SU-DHL-6 (cell line): Measurements from ENCODE around the gene FGF19.

Source experiments
- H2AFZ ChIP-seq: fragments of 200-600 bp; sonication (generic); 2 replicates; pipeline ENCODE4 v1.6.1; 2014; ENCODE audit warnings: low read depth, mild to moderate bottlenecking, moderate library complexity, mixed read lengths, antibody characterized with exemption, low read length; ENCODE audit not compliant: severe bottlenecking
- H3F3A ChIP-seq: fragments of 200-600 bp; shearing (Covaris generic); 2 replicates; pipeline ENCODE4 v1.6.0; 2016; ENCODE audit warnings: antibody characterized with exemption, mild to moderate bottlenecking; ENCODE audit not compliant: insufficient read depth
- H3K27ac ChIP-seq: fragments of 200-600 bp; sonication (generic); 2 replicates; pipeline ENCODE4 v1.5.1; 2016; ENCODE audit warnings: low read depth, mild to moderate bottlenecking, low read length, moderate library complexity, mixed read lengths
- H3K27me3 ChIP-seq: fragments of 200-600 bp; sonication (generic), shearing (Covaris generic); 2 replicates; pipeline ENCODE4 v1.6.0; 2014; ENCODE audit warnings: mild to moderate bottlenecking, low read length
- H3K36me3 ChIP-seq: fragments of 200-600 bp; sonication (generic); 2 replicates; pipeline ENCODE4 v1.6.1; 2014; ENCODE audit warnings: mild to moderate bottlenecking, low read length, mixed read lengths
- H3K4me2 ChIP-seq: fragments of 300-600, 200-600 bp; shearing (Covaris generic), sonication (generic); 2 replicates; pipeline ENCODE4 v1.6.0; 2014; ENCODE audit warnings: low read length, low read depth, mild to moderate bottlenecking; ENCODE audit not compliant: poor library complexity, severe bottlenecking
- H3K4me3 ChIP-seq: fragments of 200-600 bp; sonication (generic); 2 replicates; pipeline ENCODE4 v1.5.1; 2014; ENCODE audit warnings: antibody characterized with exemption, low read length, mild to moderate bottlenecking, mixed read lengths; ENCODE audit not compliant: insufficient read depth, poor library complexity, severe bottlenecking
- H3K79me2 ChIP-seq: fragments of 200-600 bp; sonication (generic); 2 replicates; pipeline ENCODE4 v1.6.1; 2014; ENCODE audit warnings: mild to moderate bottlenecking, low read length, moderate library complexity; ENCODE audit not compliant: insufficient read depth
- H3K9ac ChIP-seq: fragments of 200-600 bp; sonication (generic); 2 replicates; pipeline ENCODE4 v1.7.0; 2014; ENCODE audit warnings: mild to moderate bottlenecking, low read length
- H3K9me2 ChIP-seq: fragments of 200-600 bp; sonication (generic); replicated peaks from 2 replicates; pipeline ENCODE4 v1.6.1; 2014; ENCODE audit warnings: low read length; ENCODE audit not compliant: insufficient read depth
- H3K9me3 ChIP-seq: fragments of 200-600 bp; sonication (generic); 2 replicates; pipeline ENCODE4 v1.6.1; 2014; ENCODE audit warnings: low read length, mixed read lengths; ENCODE audit not compliant: insufficient read depth
- H4K20me1 ChIP-seq: fragments of 200-600 bp; sonication (generic); 2 replicates; pipeline ENCODE4 v1.6.1; 2014; ENCODE audit warnings: low read depth, mild to moderate bottlenecking, antibody characterized with exemption, low read length, moderate library complexity, mixed read lengths
- EZH2phosphoT487 ChIP-seq: fragments of 200-600 bp; sonication (generic), shearing (Covaris generic); conservative IDR thresholded peaks from 2 replicates; pipeline ENCODE4 v1.6.1; 2018; ENCODE audit warnings: mild to moderate bottlenecking, antibody characterized with exemption, low read length, moderate library complexity, mixed read lengths
- TF ChIP-seq, protein P1 (sequence below): fragments of 200-600 bp; sonication (generic); IDR thresholded peaks from one replicate; pipeline ENCODE4 v1.5.1; 2017; ENCODE audit warnings: antibody characterized with exemption, mild to moderate bottlenecking, low read length, moderate library complexity; ENCODE audit not compliant: insufficient read depth, poor library complexity, severe bottlenecking

FGF19 gene

DNA sequence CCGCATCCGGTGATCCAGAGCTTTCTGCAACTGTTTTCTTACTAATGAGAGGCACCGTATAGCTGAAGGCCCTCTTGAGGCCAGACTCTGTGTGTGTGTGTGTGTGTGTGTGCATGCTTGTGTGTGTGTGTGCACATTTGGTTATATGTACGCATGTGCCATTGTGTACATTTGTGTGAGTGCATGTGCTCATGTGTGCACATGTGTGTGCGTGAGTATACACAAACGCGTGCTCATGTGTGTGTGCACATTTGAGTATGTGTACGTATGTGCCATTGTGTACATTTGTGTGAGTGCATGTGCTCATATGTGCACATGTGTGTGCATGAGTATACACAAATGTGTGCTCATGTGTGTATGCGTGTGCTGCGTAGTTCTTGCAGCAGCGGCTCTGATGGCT, 12.3 kb upstream of the FGF19 start:
- no peaks in the 10 kb centered on the region for H3F3A ChIP-seq
- no peak overlapping the region for H3K4me2 ChIP-seq

DNA sequence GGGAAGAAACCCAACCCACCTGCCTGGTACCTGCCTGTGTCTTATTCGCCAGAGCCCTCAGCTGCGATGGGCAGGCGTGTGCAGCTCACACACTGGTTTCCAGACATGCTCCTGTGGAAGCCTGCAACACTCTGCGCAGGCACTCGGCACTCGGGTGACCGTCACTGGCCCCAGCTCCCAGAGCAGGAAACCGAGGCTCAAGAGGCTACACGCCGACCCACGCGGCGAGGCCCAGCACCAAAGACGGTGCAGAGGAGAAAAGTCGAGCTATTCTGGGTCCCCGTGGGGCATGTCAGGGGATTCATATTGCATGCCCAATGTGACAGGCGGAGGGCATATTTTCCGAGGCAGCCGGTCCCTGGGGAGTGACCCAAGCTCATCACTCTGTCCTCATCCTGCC, 11.6 kb upstream of the FGF19 start:
- H3K4me3 ChIP-seq: no peak overlapping the region
- no peak overlapping the region for H3K4me2 ChIP-seq
- no peaks in the 10 kb centered on the region for H4K20me1 ChIP-seq
- H3K36me3 ChIP-seq: no peaks in the 10 kb centered on the region
- no peaks in the 10 kb centered on the region for H3K9me3 ChIP-seq
- TF ChIP-seq EZH2phosphoT487: no peak
- TF ChIP-seq, protein P1, sequence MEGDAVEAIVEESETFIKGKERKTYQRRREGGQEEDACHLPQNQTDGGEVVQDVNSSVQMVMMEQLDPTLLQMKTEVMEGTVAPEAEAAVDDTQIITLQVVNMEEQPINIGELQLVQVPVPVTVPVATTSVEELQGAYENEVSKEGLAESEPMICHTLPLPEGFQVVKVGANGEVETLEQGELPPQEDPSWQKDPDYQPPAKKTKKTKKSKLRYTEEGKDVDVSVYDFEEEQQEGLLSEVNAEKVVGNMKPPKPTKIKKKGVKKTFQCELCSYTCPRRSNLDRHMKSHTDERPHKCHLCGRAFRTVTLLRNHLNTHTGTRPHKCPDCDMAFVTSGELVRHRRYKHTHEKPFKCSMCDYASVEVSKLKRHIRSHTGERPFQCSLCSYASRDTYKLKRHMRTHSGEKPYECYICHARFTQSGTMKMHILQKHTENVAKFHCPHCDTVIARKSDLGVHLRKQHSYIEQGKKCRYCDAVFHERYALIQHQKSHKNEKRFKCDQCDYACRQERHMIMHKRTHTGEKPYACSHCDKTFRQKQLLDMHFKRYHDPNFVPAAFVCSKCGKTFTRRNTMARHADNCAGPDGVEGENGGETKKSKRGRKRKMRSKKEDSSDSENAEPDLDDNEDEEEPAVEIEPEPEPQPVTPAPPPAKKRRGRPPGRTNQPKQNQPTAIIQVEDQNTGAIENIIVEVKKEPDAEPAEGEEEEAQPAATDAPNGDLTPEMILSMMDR: no peak
- H3K79me2 ChIP-seq: no peaks in the 10 kb centered on the region
- H3F3A ChIP-seq: no peaks in the 10 kb centered on the region
- H3K27ac ChIP-seq: no peak overlapping the region
- H3K27me3 ChIP-seq: no peaks in the 10 kb centered on the region
- H2AFZ ChIP-seq: no peak overlapping the region
- no peaks in the 10 kb centered on the region for H3K9me2 ChIP-seq
- H3K9ac ChIP-seq: no peak overlapping the region

More for the DNA sequence above, 12.3 kb upstream of the FGF19 start:
- no peak for TF ChIP-seq EZH2phosphoT487
- TF ChIP-seq, protein P1: no peak
- Histone ChIP-seq H2AFZ (no peak overlapping the region), H3K27ac (no peak overlapping the region), H4K20me1 (no peaks in the 10 kb centered on the region), H3K36me3 (no peaks in the 10 kb centered on the region), H3K79me2 (no peaks in the 10 kb centered on the region), H3K9me3 (no peaks in the 10 kb centered on the region), H3K4me3 (no peak overlapping the region), H3K9me2 (no peaks in the 10 kb centered on the region), H3K9ac (no peak overlapping the region), H3K27me3 (no peaks in the 10 kb centered on the region)

DNA sequence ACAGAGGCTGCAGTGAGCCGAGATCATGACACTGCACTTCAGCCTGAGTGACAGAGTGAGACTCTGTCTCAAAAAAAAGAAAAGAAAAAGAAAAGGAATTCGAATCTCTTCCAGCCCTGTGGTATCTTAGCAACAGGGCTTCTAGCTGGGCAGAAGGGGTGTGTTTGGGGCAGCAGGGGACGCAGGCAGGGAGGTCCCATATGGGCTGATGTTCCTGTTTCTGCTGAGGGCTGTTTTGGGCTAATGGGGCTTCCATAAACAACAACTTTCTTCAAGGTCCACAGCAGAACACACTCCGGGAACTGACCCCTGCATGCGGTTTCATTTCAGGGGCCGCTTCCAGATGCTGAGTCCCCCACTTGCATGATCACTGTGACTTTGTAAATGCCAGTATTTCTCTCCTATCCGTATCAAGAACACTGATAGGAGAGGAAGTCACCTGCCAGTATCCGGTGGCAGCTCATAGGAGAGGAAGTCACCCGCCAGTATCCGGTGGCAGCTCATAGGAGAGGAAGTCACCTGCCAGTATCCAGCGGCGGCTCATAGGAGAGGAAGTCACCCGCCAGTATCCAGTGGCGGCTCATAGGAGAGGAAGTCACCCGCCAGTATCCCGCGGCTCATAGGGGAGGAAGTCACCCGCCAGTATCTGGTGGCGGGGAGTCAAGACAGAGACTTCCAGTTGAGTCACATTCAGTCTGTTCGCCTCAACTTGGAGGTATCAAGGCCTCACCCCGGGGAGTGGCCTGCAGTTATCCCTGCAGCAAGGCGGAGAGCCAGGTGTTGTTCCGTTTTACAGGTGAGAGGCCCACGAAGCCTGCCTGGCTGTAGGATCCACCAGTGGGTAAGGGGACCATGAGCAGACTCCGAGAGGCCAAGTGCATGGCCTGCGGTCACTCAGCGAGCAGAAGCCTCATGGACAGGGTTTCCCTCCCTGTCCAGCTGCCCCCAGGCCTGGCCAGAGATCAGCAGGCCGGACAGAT, 8.3 kb upstream of the FGF19 start:
- Histone ChIP-seq H3F3A (no peaks in the 10 kb centered on the region), H3K9me3 (no peaks in the 10 kb centered on the region), H3K27me3 (no peaks in the 10 kb centered on the region), H3K27ac (no peak overlapping the region), H3K4me3 (no peak overlapping the region), H2AFZ (peak overlapping the region; percentile 19), H3K36me3 (no peaks in the 10 kb centered on the region), H4K20me1 (no peaks in the 10 kb centered on the region), H3K4me2 (no peak overlapping the region), H3K79me2 (no peaks in the 10 kb centered on the region), H3K9me2 (no peaks in the 10 kb centered on the region), H3K9ac (no peak overlapping the region)
- TF ChIP-seq, protein P1: no peak
- TF ChIP-seq EZH2phosphoT487: no peak
